ENCODE measurements around the gene CARD19.

Gene CARD19

GRCh38 chr9:93096131-93096802 is at the start of gene CARD19:
Gene CARD19, plus strand, starts transcription at chr9:93096217. Its CDS starts 129 bp downstream, at chr9:93096346.
- H3K4me1 ChIP-seq = peaks cover 75 to 80% (median 78%) of the 10 kb centered on the region in 10 experiments
- peak within 1 kb of the TSS; percentile 88 to 94 (median 91) for H3K9ac ChIP-seq
- no peaks in the 10 kb centered on the region for H3K27me3 ChIP-seq
- peaks cover 10 to 44% (median 25%) of the 10 kb centered on the region in 11 experiments; a peak in 16 of 22 replicates for H4K20me1 ChIP-seq
- H3K9me3 ChIP-seq (replicated peaks in 1 of 11) = peaks cover 7 to 17% (median 9%) of the 10 kb centered on the region in 11 experiments; a peak in 21 of 22 replicates
- peaks cover 7 to 21% (median 17%) of the 10 kb centered on the region in 11 experiments; a peak in 20 of 22 replicates for H3K36me3 ChIP-seq
- TF ChIP-seq Cebpa-rat (IDR thresholded peaks at IDR 0.05) = no peak
- peak within 1 kb of the TSS; percentile 92 to 99 (median 97) for H3K27ac ChIP-seq
- H3K4me3 ChIP-seq = peak within 1 kb of the TSS; percentile 90 to 100 (median 98)
- H3K4me2 ChIP-seq = peak within 1 kb of the TSS; percentile 95 to 100 (median 98)

GRCh38 chr9:93048566-93049448 is 47.2 kb upstream of the CARD19 start:
- no peak overlapping the region for H3K9ac ChIP-seq

GRCh38 chr9:93049491-93049890 is 46.5 kb upstream of the CARD19 start:
- H3K9me3 ChIP-seq (replicated peaks in 1 of 11) = peaks cover 0 to 14% (median 6%) of the 10 kb centered on the region in 11 experiments; a peak in 14 of 22 replicates
- H3K27me3 ChIP-seq = no peaks in the 10 kb centered on the region
- H3K27ac ChIP-seq = no peak overlapping the region
- H3K36me3 ChIP-seq = no peaks in the 10 kb centered on the region
- no peak overlapping the region for H3K4me3 ChIP-seq
- H3K4me2 ChIP-seq = peak overlapping the region in 1 of 11 experiments; percentile 45; a peak in 3 of 22 replicates
- no peak for TF ChIP-seq Cebpa-rat (IDR thresholded peaks at IDR 0.05)
- no peaks in the 10 kb centered on the region for H4K20me1 ChIP-seq
- no peak overlapping the region for H3K9ac ChIP-seq
- peaks cover 26 to 47% (median 32%) of the 10 kb centered on the region in 10 experiments for H3K4me1 ChIP-seq

More at GRCh38 chr9:93048566-93049448, 47.2 kb upstream of the CARD19 start:
- Histone ChIP-seq H3K27me3 (no peaks in the 10 kb centered on the region), H3K4me3 (no peak overlapping the region), H3K27ac (no peak overlapping the region), H4K20me1 (no peaks in the 10 kb centered on the region), H3K9me3 (replicated peaks in 1 of 11) (peaks cover 0 to 14% (median 6%) of the 10 kb centered on the region in 11 experiments; a peak in 14 of 22 replicates), H3K4me1 (peaks cover 21 to 42% (median 27%) of the 10 kb centered on the region in 10 experiments), H3K4me2 (peak overlapping the region in 9 of 11 experiments; percentile 12 to 45 (median 23); a peak in 11 of 22 replicates), H3K36me3 (no peaks in the 10 kb centered on the region)
- TF ChIP-seq Cebpa-rat (IDR thresholded peaks at IDR 0.05) = no peak

- H3K4me3 ChIP-seq = no peak overlapping the region
- H3K27me3 ChIP-seq = no peaks in the 10 kb centered on the region
- peaks cover 32 to 52% (median 37%) of the 10 kb centered on the region in 10 experiments for H3K4me1 ChIP-seq
- no peak overlapping the region for H3K4me2 ChIP-seq
- H3K36me3 ChIP-seq = no peaks in the 10 kb centered on the region
- H4K20me1 ChIP-seq = no peaks in the 10 kb centered on the region; a peak in 1 of 22 replicates
- H3K9me3 ChIP-seq (replicated peaks in 1 of 11) = peaks cover 0 to 14% (median 6%) of the 10 kb centered on the region in 11 experiments; a peak in 14 of 22 replicates
- no peak overlapping the region for H3K9ac ChIP-seq
- H3K27ac ChIP-seq = no peak overlapping the region
- no peak for TF ChIP-seq Cebpa-rat (IDR thresholded peaks at IDR 0.05)
These were observed 45.8 kb upstream of the CARD19 start for GRCh38 chr9:93050231-93050630.

GRCh38 chr9:93051680-93052089 is 44.3 kb upstream of the CARD19 start:
- H3K9ac ChIP-seq = no peak overlapping the region
- no peak overlapping the region for H3K27ac ChIP-seq
- H3K9me3 ChIP-seq (replicated peaks in 1 of 11) = peaks cover 0 to 4% (median 0%) of the 10 kb centered on the region in 11 experiments; a peak in 1 of 22 replicates
- H3K36me3 ChIP-seq = no peaks in the 10 kb centered on the region
- no peak for TF ChIP-seq Cebpa-rat (IDR thresholded peaks at IDR 0.05)
- no peak overlapping the region for H3K4me3 ChIP-seq
- H3K4me1 ChIP-seq = peaks cover 40 to 55% (median 47%) of the 10 kb centered on the region in 10 experiments
- no peaks in the 10 kb centered on the region; a peak in 1 of 22 replicates for H4K20me1 ChIP-seq
- no peak overlapping the region for H3K4me2 ChIP-seq
- no peaks in the 10 kb centered on the region for H3K27me3 ChIP-seq

GRCh38 chr9:93052791-93053540 is 43.1 kb upstream of the CARD19 start:
- no peak for TF ChIP-seq Cebpa-rat (IDR thresholded peaks at IDR 0.05)
- H3K9ac ChIP-seq = peak overlapping the region in 2 of 11 experiments; percentile 4 to 23; a peak in 1 of 22 replicates
- H3K36me3 ChIP-seq = no peaks in the 10 kb centered on the region
- H4K20me1 ChIP-seq = no peaks in the 10 kb centered on the region; a peak in 1 of 22 replicates
- H3K4me2 ChIP-seq = peak overlapping the region; percentile 22 to 85 (median 65); a peak in 19 of 22 replicates
- H3K27me3 ChIP-seq = no peaks in the 10 kb centered on the region
- H3K4me3 ChIP-seq = no peak overlapping the region
- no peaks in the 10 kb centered on the region for H3K9me3 ChIP-seq (replicated peaks in 1 of 11)
- no peak overlapping the region for H3K27ac ChIP-seq
- H3K4me1 ChIP-seq = peaks cover 40 to 68% (median 60%) of the 10 kb centered on the region in 10 experiments

GRCh38 chr9:93053781-93054331 is 42.2 kb upstream of the CARD19 start:
- no peaks in the 10 kb centered on the region for H3K27me3 ChIP-seq
- no peaks in the 10 kb centered on the region for H3K36me3 ChIP-seq
- H4K20me1 ChIP-seq = no peaks in the 10 kb centered on the region; a peak in 1 of 22 replicates
- peaks cover 36 to 69% (median 61%) of the 10 kb centered on the region in 10 experiments for H3K4me1 ChIP-seq
- no peaks in the 10 kb centered on the region for H3K9me3 ChIP-seq (replicated peaks in 1 of 11)
- 0 out of 22 replicates have a peak overlapping the region, but pooled peaks of 1 of the 11 experiments have one; percentile 4 for H3K9ac ChIP-seq
- no peak for TF ChIP-seq Cebpa-rat (IDR thresholded peaks at IDR 0.05)
- H3K27ac ChIP-seq = no peak overlapping the region
- H3K4me2 ChIP-seq = peak overlapping the region; percentile 23 to 85 (median 65)
- no peak overlapping the region for H3K4me3 ChIP-seq
